Esophagus muscularis mucosa (tissue), 2 donors: Measurements from ENCODE around the gene OOSP1.

ENCODE experiments used
- POLR2A ChIP-seq: fragments of 450-650 bp; IDR thresholded peaks from one replicate; pipeline ENCODE4 v1.6.1; 2017; ENCODE audit warnings: antibody characterized with exemption, moderate library complexity, mild to moderate bottlenecking, low read depth
- POLR2AphosphoS5 ChIP-seq, 2 donors: sonication (generic); formaldehyde crosslinking; IDR thresholded peaks; one replicate each; pipeline ENCODE4 v1.6.1; 2017; ENCODE audit warnings: antibody characterized with exemption in 2 of 2

DNA sequence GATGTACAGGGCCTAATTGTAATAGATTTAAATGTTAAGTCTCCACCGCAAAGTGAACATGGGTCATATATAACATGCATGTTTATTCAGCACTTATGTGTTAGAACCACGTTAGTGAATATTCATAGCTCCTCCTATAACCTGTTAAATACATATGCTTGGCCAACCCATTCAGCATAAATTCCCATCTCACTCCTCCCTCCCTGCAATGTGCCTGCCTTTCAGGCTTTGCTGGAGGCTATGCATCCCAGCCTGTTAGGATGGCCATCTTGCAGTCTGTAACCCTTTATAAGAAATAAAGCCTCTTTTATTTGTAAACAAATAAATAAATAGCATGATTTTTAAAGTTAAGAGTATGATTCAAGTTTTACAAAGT is 23.9 kb downstream of the OOSP1 start:
- no peak for TF ChIP-seq POLR2A
- TF ChIP-seq POLR2AphosphoS5 (IDR thresholded peaks at IDR 0.05), result no peak
